GM12892 (cell line): ENCODE measurements around the gene CCR6.
A peak's percentile ranks its signal among the peaks of the same experiment; 100 is the strongest.

ENCODE experiments used
- DNase-seq: peaks from one replicate; pipeline ENCODE4 v3.0.0; 2011; ENCODE audit not compliant: insufficient read length
- FAIRE-seq: peaks from 2 replicates; lab custom pipeline; 2011; peaks lifted over from hg19 to GRCh38; lab: Jason Lieb, UNC
- POLR2A ChIP-seq: IDR thresholded peaks from 2 replicates; pipeline ENCODE4 v1.6.1; 2011; ENCODE audit warnings: low read depth, low read length, control low read depth
- POLR2AphosphoS5 ChIP-seq: IDR thresholded peaks from 2 replicates; pipeline ENCODE4 v1.6.1; 2011; ENCODE audit warnings: low read depth, low read length, control low read depth
- TAF1 ChIP-seq: IDR thresholded peaks from 2 replicates; pipeline ENCODE4 v1.6.1; 2011; ENCODE audit warnings: low read depth, mild to moderate bottlenecking, control low read depth, low read length, borderline replicate concordance

CCR6 gene

GRCh38 chr6:167124753-167125152 is 1.9 kb downstream of the CCR6 start:
- FAIRE-seq: peak; percentile 90
- DNase-seq: no peak
- TF ChIP-seq POLR2A: no peak
- no peak for TF ChIP-seq TAF1
- no peak for TF ChIP-seq POLR2AphosphoS5

- DNase-seq: no peak
- no peak for TF ChIP-seq POLR2A
- no peak for TF ChIP-seq TAF1
- TF ChIP-seq POLR2AphosphoS5: no peak
- FAIRE-seq: no peak
Measured at GRCh38 chr6:167125410-167125809, 2.5 kb downstream of the CCR6 start.

GRCh38 chr6:167125855-167126349 is 3.0 kb downstream of the CCR6 start:
- TF ChIP-seq TAF1: no peak
- TF ChIP-seq POLR2AphosphoS5: no peak
- TF ChIP-seq POLR2A: no peak
- DNase-seq (no peak), FAIRE-seq (no peak)

GRCh38 chr6:167127785-167128531 is 5.1 kb downstream of the CCR6 start:
- peak; percentile 14 for FAIRE-seq
- DNase-seq: no peak
- TF ChIP-seq POLR2AphosphoS5: no peak
- TF ChIP-seq TAF1: no peak
- no peak for TF ChIP-seq POLR2A

GRCh38 chr6:167129159-167129558 is 6.3 kb downstream of the CCR6 start:
- DNase-seq (no peak), FAIRE-seq (no peak)
- TF ChIP-seq TAF1 (no peak), POLR2A (no peak)

GRCh38 chr6:167129562-167129961 is 6.7 kb downstream of the CCR6 start:
- FAIRE-seq (no peak), DNase-seq (no peak)
- no peak for TF ChIP-seq TAF1
- no peak for TF ChIP-seq POLR2AphosphoS5
- TF ChIP-seq POLR2A: no peak

- no peak for DNase-seq
- no peak; the same call in 1 of the 2 replicates for TF ChIP-seq POLR2AphosphoS5
- no peak for TF ChIP-seq TAF1
- TF ChIP-seq POLR2A: no peak
- FAIRE-seq: peak; percentile 93
Measured at GRCh38 chr6:167130008-167130677, 7.2 kb downstream of the CCR6 start.

- TF ChIP-seq TAF1: no peak
- no peak for TF ChIP-seq POLR2AphosphoS5
- no peak for TF ChIP-seq POLR2A
- peak; percentile 83 for FAIRE-seq
Measured at GRCh38 chr6:167130712-167131684, 8.1 kb downstream of the CCR6 start.

GRCh38 chr6:167134448-167135328 is 11.8 kb downstream of the CCR6 start:
- TF ChIP-seq POLR2A (no peak), POLR2AphosphoS5 (no peak), TAF1 (no peak)
- FAIRE-seq (no peak), DNase-seq (no peak)

More at GRCh38 chr6:167130712-167131684, 8.1 kb downstream of the CCR6 start:
- DNase-seq: no peak

GRCh38 chr6:167136376-167136775 is 13.5 kb downstream of the CCR6 start:
- FAIRE-seq (no peak), DNase-seq (no peak)
- TF ChIP-seq POLR2AphosphoS5: no peak
- no peak for TF ChIP-seq POLR2A
- TF ChIP-seq TAF1: no peak
